Esophagus squamous epithelium (tissue), 5 donors: Measurements from ENCODE around the gene RFTN1. TPM values are rescaled to one million over a fixed set of nuclear protein-coding genes. Genes with fewer than 3 reads are reported as not detected.

Source experiments
- DNase-seq: peaks from one replicate; lab custom pipeline; 2025; lab: John Stamatoyannopoulos, UW
- H3K27ac ChIP-seq, 4 donors: fragments of 200-600 bp; sonication (generic); one replicate each; pipeline ENCODE4 v1.5.1; 2016 to 2019; ENCODE audit warnings: mild to moderate bottlenecking in 1 of 4
- H3K27me3 ChIP-seq, 4 donors: fragments of 200-600 bp; sonication (generic); 1 replicate in 3 of 4; 2 replicates in 1 of 4; pipeline versions ENCODE4 v1.5.1 to v1.6.0; 2017 to 2021; ENCODE audit warnings: antibody characterized with exemption in 1 of 4
- H3K36me3 ChIP-seq, 3 donors: fragments of 200-600 bp; sonication (generic); one replicate each; pipeline ENCODE4 v1.5.1; 2016 to 2019
- H3K4me1 ChIP-seq, 3 donors: fragments of 200-600 bp; sonication (generic); one replicate each; pipeline ENCODE4 v1.5.1; 2017 to 2019
- H3K4me3 ChIP-seq, 4 donors: fragments of 200-600 bp; sonication (generic); 1 replicate in 3 of 4; 2 replicates in 1 of 4; pipeline ENCODE4 v1.5.1; 2016 to 2019; ENCODE audit warnings: mild to moderate bottlenecking in 2 of 4, moderate library complexity in 1 of 4
- H3K9me3 ChIP-seq, 3 donors: fragments of 200-600 bp; sonication (generic); one replicate each; pipeline ENCODE4 v1.5.1; 2016 to 2019
- POLR2A ChIP-seq, 4 donors: fragments of 450-650 bp; IDR thresholded peaks; one replicate each; pipeline ENCODE4 v1.6.1; 2017; ENCODE audit warnings: antibody characterized with exemption in 4 of 4, mild to moderate bottlenecking in 4 of 4, moderate library complexity in 3 of 4
- WGBS, 2 donors: methylation state at CpG; one replicate each; pipeline ENCODE4 v1.1.5; 2018; 5-methylcytosine and 5-hydroxymethylcytosine counted together
- intact Hi-C: fragments of 100-400 bp; cut with DNase I; formaldehyde crosslinking; loops from one replicate; pipeline ENCODE4 v1.15.0; 2022
- total RNA-seq, 4 donors: library from RNA; depleted of rRNA; stranded (reverse); fragments of >200 nt; gene quantifications; one replicate each; pipeline ENCODE4 v1.1.0, GENCODE V29; 2016
- TF ChIP-seq, protein P1 (sequence below), 6 experiments: fragments of 450-650 bp in 4 of 6; fragments of 200-600 bp in 2 of 6; sonication (generic) in 2 of 6; IDR thresholded peaks; one replicate each; pipeline ENCODE4 v1.5.1; 2016 to 2019; ENCODE audit warnings: antibody characterized with exemption in 6 of 6, mild to moderate bottlenecking in 4 of 6, moderate library complexity in 4 of 6
- donor health status: DM: yes; HTN: yes; CAD: no.

Gene RFTN1
- total RNA-seq, 4 donors from 2014 or later: 5.0 to 22.7 (median 12.4) TPM

DNA sequence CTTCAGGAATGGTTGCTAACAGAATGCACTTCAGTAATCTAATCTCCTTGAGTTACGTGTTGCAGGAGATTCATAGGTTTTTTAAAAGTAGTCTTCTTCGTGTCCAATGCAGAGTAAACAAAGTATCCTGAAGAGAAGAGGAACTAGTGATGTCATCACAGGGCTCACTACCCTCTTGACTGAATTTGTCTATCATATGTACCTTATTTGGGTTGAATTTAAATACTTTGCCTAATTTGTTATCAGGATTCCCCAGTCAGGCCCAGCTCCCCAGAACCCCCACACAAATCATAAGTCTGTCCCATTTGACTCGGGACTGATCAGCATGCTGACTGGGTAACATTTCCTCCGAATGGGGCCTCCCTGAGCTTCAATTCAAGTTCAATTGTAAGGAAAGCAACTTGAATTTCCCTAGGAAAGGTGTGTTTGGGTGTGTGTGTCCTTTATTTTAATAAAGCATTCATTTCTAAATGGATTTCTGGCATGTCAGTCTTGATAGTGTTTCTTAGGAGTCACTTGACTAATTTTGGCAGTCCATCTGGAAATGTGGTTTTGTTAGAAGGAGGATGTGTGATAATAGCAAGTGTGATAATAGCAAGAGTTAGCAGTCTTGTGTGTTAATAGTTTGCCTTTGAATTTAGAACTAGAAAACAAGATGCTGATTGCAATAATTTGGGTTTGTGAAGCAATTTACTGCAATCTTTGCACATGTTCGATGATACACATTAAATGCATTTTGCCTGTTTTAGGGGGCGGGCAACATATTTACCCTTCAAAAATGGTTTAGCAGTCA lies 226.6 kb downstream of the RFTN1 start:
- H3K27ac ChIP-seq: peak overlapping the region; percentile 46 to 73 (median 62)
- peak overlapping the region; percentile 9 to 48 (median 22) for H3K4me3 ChIP-seq
- no peak for DNase-seq
- no peaks in the 10 kb centered on the region for H3K27me3 ChIP-seq
- H3K9me3 ChIP-seq: no peaks in the 10 kb centered on the region
- intact Hi-C loops: loop anchor here (5.0 kb wide), 1 partner anchor 265 kb away; no protein-coding TSS in a partner anchor
- 61 to 74% methylated on average over 6 of the region's 6 CpGs for WGBS, 2 donors
- TF ChIP-seq, protein P1, sequence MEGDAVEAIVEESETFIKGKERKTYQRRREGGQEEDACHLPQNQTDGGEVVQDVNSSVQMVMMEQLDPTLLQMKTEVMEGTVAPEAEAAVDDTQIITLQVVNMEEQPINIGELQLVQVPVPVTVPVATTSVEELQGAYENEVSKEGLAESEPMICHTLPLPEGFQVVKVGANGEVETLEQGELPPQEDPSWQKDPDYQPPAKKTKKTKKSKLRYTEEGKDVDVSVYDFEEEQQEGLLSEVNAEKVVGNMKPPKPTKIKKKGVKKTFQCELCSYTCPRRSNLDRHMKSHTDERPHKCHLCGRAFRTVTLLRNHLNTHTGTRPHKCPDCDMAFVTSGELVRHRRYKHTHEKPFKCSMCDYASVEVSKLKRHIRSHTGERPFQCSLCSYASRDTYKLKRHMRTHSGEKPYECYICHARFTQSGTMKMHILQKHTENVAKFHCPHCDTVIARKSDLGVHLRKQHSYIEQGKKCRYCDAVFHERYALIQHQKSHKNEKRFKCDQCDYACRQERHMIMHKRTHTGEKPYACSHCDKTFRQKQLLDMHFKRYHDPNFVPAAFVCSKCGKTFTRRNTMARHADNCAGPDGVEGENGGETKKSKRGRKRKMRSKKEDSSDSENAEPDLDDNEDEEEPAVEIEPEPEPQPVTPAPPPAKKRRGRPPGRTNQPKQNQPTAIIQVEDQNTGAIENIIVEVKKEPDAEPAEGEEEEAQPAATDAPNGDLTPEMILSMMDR (IDR thresholded peaks at IDR 0.05): no peak
- TF ChIP-seq POLR2A (IDR thresholded peaks at IDR 0.05): no peak
- peaks cover 0 to 63% (median 0%) of the 10 kb centered on the region in 3 donors for H3K36me3 ChIP-seq
- peaks cover 0 to 12% (median 0%) of the 10 kb centered on the region in 3 donors for H3K4me1 ChIP-seq

DNA sequence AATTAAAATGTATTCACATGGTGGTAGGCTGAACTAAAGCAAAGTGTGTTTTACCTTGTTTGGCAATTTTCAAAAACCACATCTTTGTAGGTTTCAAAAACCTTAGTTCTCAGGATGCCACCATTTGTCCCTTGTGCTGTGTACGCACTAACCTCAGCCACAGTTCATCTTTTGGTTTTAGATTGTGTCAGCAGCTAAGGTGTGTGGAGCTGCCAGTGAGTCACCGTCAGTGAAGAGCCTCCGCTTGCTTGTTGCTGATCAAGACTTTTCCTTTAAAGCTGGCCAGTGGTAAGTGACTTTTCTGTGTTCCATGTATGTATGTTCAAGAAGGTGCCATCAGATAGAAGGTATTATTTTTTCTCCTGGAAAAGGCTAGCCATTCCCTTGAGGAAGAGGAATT lies 227.3 kb downstream of the RFTN1 start:
- TF ChIP-seq, protein P1 (IDR thresholded peaks at IDR 0.05): no peak
- peak in 2 of 4 donors; percentile 24 to 51 for TF ChIP-seq POLR2A (IDR thresholded peaks at IDR 0.05)
- H3K4me1 ChIP-seq: peaks cover 0 to 12% (median 0%) of the 10 kb centered on the region in 3 donors
- peaks cover 0 to 65% (median 0%) of the 10 kb centered on the region in 3 donors for H3K36me3 ChIP-seq
- no peak for DNase-seq
- H3K27me3 ChIP-seq: no peaks in the 10 kb centered on the region
- H3K4me3 ChIP-seq: peak overlapping the region; percentile 9 to 48 (median 20)
- H3K9me3 ChIP-seq: no peaks in the 10 kb centered on the region
- H3K27ac ChIP-seq: peak overlapping the region; percentile 46 to 73 (median 62)
- intact Hi-C loops: loop anchor here (5.0 kb wide), 1 partner anchor 266 kb away; no protein-coding TSS in a partner anchor
- WGBS, 2 donors: 84 to 91% methylated on average over 3 of the region's 3 CpGs

DNA sequence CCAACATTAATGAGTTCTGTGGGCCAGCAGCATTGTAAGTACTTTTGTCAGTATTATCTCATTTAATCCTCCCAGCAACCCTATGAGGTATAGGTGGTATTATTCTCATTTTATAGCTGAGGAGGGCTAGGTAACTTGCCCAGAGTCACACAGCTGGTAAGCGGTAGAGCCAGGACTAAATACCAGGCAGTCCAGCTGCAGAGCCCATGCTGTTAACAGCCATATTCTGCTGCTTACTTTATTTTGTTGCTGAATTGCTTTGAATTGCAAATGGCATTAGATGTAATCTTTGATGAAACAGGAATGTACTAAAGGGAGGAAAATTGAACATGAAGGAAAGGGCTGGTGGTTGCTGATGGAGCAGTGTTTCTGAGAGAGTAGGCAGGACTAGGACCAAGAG lies 228.9 kb downstream of the RFTN1 start:
- no peak for DNase-seq
- Histone ChIP-seq H3K9me3 (no peaks in the 10 kb centered on the region), H3K27ac (no peak overlapping the region), H3K36me3 (peaks cover 0 to 61% (median 0%) of the 10 kb centered on the region in 3 donors), H3K4me1 (peaks cover 0 to 6% (median 0%) of the 10 kb centered on the region in 3 donors), H3K27me3 (no peaks in the 10 kb centered on the region), H3K4me3 (no peak overlapping the region)
- WGBS, 2 donors: 92 to 100% methylated on average over 1 of the region's 1 CpG
- intact Hi-C loops: loop anchor here (5.0 kb wide), 1 partner anchor 268 kb away; no protein-coding TSS in a partner anchor
- TF ChIP-seq, protein P1 (IDR thresholded peaks at IDR 0.05): no peak
- no peak for TF ChIP-seq POLR2A (IDR thresholded peaks at IDR 0.05)

DNA sequence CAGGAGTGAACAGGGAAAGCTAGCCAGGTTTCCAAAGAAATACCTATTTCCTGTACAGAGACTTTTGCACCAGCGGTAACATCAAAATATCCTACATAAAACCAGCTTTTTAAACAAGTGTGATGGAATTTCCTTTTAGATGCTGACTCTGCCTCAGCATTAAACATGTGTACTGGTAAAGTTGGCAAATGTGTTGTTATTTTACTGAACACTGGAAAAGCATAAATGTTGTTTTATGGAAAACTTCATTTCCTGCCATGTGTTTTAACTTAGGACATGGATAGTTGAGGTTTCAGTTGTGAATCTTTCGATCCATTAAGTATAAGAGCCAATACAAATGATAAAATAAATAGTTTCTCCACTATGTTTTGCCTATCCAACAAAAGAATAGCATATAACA lies 232.8 kb downstream of the RFTN1 start:
- Histone ChIP-seq H3K36me3 (peaks cover 0 to 56% (median 0%) of the 10 kb centered on the region in 3 donors), H3K4me3 (no peak overlapping the region), H3K27ac (no peak overlapping the region), H3K27me3 (no peaks in the 10 kb centered on the region), H3K9me3 (no peaks in the 10 kb centered on the region), H3K4me1 (no peaks in the 10 kb centered on the region)
- no peak for TF ChIP-seq POLR2A (IDR thresholded peaks at IDR 0.05)
- TF ChIP-seq, protein P1 (IDR thresholded peaks at IDR 0.05): no peak
- 83 to 96% methylated on average over 2 of the region's 2 CpGs for WGBS, 2 donors
- intact Hi-C loops: no loop called here
- no peak for DNase-seq
